BE2C (cell line): ENCODE data around the gene PATJ.

ENCODE experiments used
- DNase-seq: peaks from one replicate; pipeline ENCODE4 v3.0.0-alpha.2; 2020
- H3K27me3 ChIP-seq: fragments of 250-450 bp; sonication (Bioruptor Pico); 2 replicates; pipeline ENCODE4 v1.5.1; 2020; ENCODE audit warnings: mild to moderate bottlenecking
- H3K36me3 ChIP-seq: fragments of 250-450 bp; sonication (Bioruptor Pico); 2 replicates; pipeline ENCODE4 v1.5.1; 2020; ENCODE audit warnings: mild to moderate bottlenecking
- H3K4me1 ChIP-seq: fragments of 250-450 bp; sonication (Bioruptor Pico); 2 replicates; pipeline ENCODE4 v1.5.1; 2020
- H3K4me3 ChIP-seq: 2 replicates; pipeline ENCODE4 v1.5.1; 2011; ENCODE audit warnings: low read depth, low read length
- H3K9me3 ChIP-seq: fragments of 250-450 bp; sonication (Bioruptor Pico); 2 replicates; pipeline ENCODE4 v1.5.1; 2020
- TF ChIP-seq, protein P1 (sequence below): IDR thresholded peaks from 2 replicates; pipeline ENCODE4 v1.5.1; 2012; ENCODE audit warnings: mild to moderate bottlenecking, low read depth, low read length

PATJ gene

DNA sequence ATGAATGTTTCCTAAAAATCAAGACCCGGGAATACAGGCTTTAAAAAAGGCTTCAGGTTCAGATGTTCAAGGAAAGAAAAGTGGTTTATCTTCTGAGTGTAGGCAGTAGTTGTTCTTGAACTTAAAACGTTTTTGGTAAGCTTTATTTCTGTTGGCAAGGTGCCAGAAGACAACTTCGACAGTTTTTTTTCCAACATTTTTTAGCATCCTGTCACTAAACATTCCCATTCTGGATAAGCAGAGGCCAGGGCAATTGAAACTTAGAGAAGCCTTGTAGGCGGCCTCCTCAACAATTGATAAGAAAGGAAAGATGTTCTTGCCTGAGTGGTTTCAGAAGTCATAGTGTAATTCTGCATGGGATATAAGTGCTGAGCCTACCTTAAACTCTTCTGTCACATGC lies 66.7 kb downstream of the PATJ start:
- H3K9me3 ChIP-seq, result no peaks in the 10 kb centered on the region
- no peaks in the 10 kb centered on the region for H3K27me3 ChIP-seq
- TF ChIP-seq, protein P1, sequence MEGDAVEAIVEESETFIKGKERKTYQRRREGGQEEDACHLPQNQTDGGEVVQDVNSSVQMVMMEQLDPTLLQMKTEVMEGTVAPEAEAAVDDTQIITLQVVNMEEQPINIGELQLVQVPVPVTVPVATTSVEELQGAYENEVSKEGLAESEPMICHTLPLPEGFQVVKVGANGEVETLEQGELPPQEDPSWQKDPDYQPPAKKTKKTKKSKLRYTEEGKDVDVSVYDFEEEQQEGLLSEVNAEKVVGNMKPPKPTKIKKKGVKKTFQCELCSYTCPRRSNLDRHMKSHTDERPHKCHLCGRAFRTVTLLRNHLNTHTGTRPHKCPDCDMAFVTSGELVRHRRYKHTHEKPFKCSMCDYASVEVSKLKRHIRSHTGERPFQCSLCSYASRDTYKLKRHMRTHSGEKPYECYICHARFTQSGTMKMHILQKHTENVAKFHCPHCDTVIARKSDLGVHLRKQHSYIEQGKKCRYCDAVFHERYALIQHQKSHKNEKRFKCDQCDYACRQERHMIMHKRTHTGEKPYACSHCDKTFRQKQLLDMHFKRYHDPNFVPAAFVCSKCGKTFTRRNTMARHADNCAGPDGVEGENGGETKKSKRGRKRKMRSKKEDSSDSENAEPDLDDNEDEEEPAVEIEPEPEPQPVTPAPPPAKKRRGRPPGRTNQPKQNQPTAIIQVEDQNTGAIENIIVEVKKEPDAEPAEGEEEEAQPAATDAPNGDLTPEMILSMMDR, result no peak
- no peaks in the 10 kb centered on the region for H3K4me1 ChIP-seq
- no peak for DNase-seq
- no peaks in the 10 kb centered on the region for H3K36me3 ChIP-seq
- no peak overlapping the region for H3K4me3 ChIP-seq

DNA sequence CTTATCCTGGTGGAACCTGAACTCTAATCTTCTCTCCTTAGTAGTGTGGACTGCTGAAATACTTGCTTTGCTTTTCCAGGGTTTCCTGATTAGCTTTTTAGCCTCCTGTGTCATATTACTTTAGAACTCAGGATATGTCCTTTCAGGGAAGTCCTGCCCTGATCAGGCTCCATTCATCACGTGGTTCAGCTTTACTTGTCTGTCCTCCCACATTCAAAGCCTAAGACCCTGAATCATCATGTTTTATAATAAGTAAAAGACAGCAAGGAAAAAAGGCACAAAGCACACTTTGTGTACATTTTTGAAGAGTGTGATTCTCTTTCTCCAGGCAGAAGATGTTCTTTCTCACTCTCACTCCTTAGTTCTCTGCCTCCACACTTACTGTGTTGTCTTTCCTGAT lies 70.6 kb downstream of the PATJ start:
- H3K36me3 ChIP-seq, result no peaks in the 10 kb centered on the region
- DNase-seq, result no peak
- H3K27me3 ChIP-seq, result no peaks in the 10 kb centered on the region
- no peaks in the 10 kb centered on the region for H3K9me3 ChIP-seq
- no peak overlapping the region for H3K4me3 ChIP-seq
- TF ChIP-seq, protein P1, result no peak
- H3K4me1 ChIP-seq, result no peaks in the 10 kb centered on the region

- no peaks in the 10 kb centered on the region for H3K36me3 ChIP-seq
- TF ChIP-seq, protein P1, result no peak
- H3K4me3 ChIP-seq, result no peak overlapping the region
- no peaks in the 10 kb centered on the region for H3K4me1 ChIP-seq
- DNase-seq, result no peak
- no peaks in the 10 kb centered on the region for H3K9me3 ChIP-seq
- H3K27me3 ChIP-seq, result no peaks in the 10 kb centered on the region
Measured at GRCh38 chr1:61816191-61816590, 73.9 kb downstream of the PATJ start.

- no peaks in the 10 kb centered on the region for H3K27me3 ChIP-seq
- no peak for DNase-seq
- TF ChIP-seq, protein P1, result no peak
- no peaks in the 10 kb centered on the region for H3K9me3 ChIP-seq
- no peak overlapping the region for H3K4me3 ChIP-seq
- no peaks in the 10 kb centered on the region for H3K4me1 ChIP-seq
- no peaks in the 10 kb centered on the region for H3K36me3 ChIP-seq
Measured at GRCh38 chr1:61818992-61819391, 76.7 kb downstream of the PATJ start.

GRCh38 chr1:61819421-61819820 lies 77.1 kb downstream of the PATJ start:
- H3K36me3 ChIP-seq, result no peaks in the 10 kb centered on the region

GRCh38 chr1:61825393-61825792 lies 83.1 kb downstream of the PATJ start:
- H3K9me3 ChIP-seq, result no peaks in the 10 kb centered on the region
- no peak for DNase-seq
- H3K36me3 ChIP-seq, result no peaks in the 10 kb centered on the region
- no peaks in the 10 kb centered on the region for H3K27me3 ChIP-seq
- H3K4me1 ChIP-seq, result no peaks in the 10 kb centered on the region
- TF ChIP-seq, protein P1, result no peak
- H3K4me3 ChIP-seq, result no peak overlapping the region

More at GRCh38 chr1:61819421-61819820, 77.1 kb downstream of the PATJ start:
- TF ChIP-seq, protein P1, result no peak
- Histone ChIP-seq H3K4me1 (no peaks in the 10 kb centered on the region), H3K27me3 (no peaks in the 10 kb centered on the region), H3K9me3 (no peaks in the 10 kb centered on the region), H3K4me3 (no peak overlapping the region)
- DNase-seq, result no peak
